Kasumi-1 (cell line): ENCODE results near the gene RPS6KB2.
A peak's percentile ranks its signal among the peaks of the same experiment; 100 is the strongest.
"Not testable (repeated sequence)": the region's sequence is repeated elsewhere in the genome, so short reads cannot be mapped to it uniquely, and the experiment has no call there.

Source experiments
- DNase-seq, 2 experiments: peaks; one replicate each; lab custom pipeline; 2025; lab: John Stamatoyannopoulos, UW

The RPS6KB2 gene

DNA sequence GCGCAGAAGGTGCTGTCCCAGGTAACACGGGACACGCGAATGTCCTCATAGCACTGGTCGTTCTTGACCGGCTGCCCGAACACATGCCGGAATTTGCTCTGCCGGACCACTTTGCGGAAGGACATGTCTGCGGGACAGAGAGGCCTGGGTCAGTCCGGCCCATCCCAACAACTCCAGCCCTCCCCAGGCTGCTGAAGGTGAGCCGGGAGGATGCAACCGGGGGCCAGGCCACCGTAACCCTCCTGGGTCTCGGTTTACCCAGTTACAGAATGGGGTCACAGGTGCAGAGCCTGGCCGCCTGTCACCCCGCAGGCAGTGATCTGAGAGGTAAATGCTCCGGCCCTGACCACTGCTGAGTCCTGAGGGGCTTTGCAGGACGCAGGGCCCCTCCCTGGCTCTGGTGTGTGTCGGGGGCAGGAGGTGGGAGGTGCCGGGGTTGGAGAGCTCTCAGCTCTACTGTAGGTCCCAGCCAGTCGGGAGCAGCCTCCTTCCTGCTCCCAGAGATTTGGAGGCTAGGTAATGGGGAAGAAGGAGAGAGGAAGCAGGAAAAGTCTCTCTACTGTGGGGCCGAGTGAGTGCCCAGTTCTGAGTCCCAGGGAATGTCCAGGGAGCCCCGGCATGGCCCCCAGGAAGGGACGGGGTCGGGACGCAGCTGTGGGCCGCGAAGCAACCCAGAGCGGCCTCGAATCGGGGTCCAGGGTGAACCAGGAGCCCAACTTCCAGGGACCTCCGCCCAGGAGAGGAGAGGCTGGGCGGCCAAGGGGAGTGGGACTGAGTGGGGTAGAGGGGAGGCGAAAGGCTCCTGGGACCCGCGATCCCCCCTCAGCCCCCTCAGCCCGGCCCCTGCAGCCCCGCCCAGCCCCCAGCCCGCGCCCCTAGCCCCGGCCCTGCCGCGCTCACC is 14.5 kb downstream of the RPS6KB2 start:
- DNase-seq: no peak

DNA sequence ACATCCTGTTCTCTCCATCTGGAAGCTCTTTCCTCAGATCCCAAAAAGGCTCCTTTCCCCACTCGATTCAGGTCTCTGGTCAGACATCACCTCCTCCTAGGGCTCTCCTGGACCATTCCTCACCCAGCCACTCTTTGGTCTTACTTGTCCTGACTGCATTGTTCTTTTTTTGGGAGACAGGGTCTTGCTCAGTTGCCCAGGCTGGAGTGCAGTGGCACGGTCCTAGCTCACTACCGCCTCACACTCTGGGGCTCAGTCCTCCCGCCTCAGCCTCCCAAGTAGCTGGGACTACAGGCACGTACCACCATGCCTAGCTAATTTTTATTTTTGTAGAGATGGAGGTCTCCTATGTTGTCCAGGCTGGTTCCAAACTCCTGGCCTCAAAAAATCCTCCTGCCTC is 17.2 kb downstream of the RPS6KB2 start:
- DNase-seq: no peak

DNA sequence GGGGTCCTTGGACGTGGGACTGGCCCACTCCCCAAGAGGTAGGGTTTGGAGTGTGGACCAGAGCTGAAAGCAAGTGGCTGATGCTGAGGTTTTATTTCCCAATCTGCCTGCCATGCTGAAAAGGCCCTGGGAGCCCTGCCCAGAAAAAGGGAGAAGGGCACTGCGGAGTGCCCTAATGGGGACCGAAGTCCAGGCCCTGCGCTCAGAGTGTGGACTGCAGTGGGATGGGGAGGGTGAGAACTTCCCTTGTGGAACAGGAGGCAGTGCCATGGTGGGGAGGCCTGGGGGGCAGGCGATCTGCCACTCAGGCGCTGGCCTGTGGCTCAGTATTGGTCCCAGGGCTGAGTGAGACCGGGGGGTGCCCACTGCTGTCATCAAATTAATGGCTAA is 19.9 kb downstream of the RPS6KB2 start:
- no peak for DNase-seq

DNA sequence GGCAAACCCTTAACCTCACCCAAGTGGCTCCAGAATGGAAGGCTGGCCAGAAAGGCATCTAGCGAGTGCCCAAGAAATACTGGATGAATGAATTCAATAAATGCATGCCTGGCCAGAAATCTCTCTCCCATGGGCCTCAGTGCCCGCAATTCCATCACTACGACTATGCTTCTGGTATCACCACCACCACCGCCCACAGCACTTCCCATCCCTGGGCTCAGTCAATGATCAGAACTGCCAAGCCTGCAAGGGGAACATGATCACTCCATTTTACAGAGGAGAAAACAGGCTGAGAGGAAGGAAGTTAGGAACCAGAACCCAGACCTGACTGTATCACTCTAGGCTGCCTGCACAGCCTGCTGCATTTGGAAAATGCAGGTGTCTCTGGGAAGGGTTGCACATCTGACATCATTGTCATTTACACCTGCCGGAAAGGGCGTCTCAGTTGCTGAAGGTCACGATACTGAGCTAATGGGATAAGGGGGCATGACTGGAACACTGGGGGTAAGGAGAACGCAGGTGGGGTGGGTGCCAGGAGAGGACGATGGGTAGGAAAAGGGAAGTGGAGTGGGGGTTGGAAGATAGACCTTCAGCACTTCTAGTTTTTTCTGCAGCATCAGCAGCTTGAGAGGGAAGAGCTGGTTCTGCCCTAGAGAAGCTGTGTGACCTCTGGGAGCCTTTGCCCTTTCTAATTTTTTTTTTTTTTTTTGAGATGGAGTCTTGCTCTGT is 21.0 kb downstream of the RPS6KB2 start:
- peak; percentile 31 to 38 for DNase-seq

DNA sequence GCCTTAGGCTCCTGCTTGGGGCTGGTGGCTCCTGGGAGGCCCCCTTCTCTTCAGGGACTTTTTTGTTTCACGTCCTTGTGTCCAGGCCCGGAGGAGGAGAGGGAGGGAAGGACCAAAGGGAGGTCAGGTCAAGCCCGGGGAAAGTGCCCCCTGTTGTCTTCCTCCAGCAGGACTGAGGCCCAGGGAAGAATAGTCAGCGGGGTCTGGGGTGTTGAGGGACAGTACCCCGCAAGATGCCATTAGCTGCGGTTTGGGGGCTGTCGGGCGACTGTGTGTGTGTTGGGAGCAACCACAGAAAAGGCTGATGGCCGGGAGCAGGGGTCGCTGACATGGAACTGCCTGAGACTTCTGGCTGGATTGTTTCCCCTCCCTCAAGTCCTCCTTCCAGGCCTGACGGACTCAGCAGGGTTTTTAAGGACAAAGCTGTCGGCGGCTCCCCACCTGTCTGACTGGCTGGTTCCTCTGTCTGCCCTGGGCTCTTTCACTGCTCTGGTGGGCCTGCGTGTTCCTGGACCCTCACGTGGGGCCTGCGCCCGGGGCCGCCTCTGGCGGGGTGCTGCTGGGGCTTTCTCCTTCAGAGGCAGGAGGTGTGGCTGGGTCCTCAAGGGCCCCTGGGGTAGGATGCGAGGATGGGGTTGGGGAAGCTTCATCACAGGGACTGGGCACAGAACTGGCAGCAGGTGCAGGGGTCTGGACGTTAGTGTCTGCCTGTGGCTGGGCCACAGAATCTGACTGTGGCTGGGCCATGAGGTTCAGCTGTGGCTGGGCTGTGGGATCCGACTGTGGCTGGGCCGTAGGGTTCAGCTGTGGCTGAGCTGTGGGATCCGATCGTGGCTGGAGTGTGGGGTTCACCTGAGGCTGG is 22.7 kb downstream of the RPS6KB2 start:
- DNase-seq: no peak

DNA sequence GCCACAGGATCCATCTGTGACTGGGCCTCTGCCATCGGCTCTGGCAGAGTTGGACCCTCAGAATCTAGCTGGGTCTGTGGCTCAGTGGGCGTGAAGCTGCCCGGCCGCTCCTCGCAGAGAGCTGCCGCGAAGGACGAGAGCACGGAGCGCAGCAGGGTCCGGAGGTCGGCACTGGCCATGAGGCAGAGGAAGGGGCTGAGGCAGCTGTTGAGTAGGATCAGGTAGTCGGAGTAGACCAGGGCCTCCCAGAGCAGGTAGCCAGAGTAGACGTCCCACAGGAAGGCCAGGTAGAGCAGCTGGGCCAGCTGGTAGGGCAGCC is 23.3 kb downstream of the RPS6KB2 start:
- DNase-seq: no peak

DNA sequence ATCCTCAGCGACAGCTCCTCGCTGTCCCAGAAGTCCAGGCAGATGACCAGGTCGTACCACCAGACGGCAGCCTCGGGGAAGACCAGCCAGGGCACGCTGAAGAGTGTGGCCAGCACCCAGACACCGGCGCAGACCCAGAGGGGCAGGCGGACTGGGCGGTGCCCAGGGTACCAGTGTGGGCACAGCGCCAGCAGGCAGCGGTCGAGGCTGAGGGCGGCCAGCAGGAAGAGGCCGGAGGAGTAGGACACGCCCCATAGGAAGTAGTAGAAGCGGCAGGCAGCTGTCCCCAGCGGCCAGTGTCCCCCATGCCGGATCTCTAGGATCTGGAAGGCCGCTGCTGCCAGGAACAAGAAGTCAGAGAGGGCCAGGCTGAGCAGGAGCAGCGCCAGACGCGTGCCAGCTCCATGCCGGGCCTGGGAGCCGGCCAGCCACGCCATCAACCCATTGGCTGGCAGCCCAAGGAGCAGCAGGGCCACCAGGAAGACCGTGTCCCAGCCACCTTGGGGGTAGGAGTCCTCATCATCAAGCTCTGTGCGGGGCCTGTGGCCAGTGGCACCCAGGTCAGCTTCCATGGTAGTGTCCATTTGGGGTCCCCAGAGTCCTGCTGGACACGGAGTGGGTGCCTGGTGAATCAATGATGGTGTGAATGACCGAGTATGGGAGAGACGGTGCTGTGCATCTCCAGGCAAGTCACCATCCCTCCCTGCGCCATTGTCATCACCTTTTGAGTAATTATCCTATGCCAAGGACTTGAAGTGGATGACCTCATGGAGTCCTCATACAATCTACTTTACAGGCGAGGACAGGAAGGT is 24.1 kb downstream of the RPS6KB2 start, which contains the start of gene GPR152:
GPR152 (minus strand) TSS at position 589 of the 812 bp plus-strand sequence; CDS start at position 584, 5 bp downstream.
- DNase-seq: no peak

DNA sequence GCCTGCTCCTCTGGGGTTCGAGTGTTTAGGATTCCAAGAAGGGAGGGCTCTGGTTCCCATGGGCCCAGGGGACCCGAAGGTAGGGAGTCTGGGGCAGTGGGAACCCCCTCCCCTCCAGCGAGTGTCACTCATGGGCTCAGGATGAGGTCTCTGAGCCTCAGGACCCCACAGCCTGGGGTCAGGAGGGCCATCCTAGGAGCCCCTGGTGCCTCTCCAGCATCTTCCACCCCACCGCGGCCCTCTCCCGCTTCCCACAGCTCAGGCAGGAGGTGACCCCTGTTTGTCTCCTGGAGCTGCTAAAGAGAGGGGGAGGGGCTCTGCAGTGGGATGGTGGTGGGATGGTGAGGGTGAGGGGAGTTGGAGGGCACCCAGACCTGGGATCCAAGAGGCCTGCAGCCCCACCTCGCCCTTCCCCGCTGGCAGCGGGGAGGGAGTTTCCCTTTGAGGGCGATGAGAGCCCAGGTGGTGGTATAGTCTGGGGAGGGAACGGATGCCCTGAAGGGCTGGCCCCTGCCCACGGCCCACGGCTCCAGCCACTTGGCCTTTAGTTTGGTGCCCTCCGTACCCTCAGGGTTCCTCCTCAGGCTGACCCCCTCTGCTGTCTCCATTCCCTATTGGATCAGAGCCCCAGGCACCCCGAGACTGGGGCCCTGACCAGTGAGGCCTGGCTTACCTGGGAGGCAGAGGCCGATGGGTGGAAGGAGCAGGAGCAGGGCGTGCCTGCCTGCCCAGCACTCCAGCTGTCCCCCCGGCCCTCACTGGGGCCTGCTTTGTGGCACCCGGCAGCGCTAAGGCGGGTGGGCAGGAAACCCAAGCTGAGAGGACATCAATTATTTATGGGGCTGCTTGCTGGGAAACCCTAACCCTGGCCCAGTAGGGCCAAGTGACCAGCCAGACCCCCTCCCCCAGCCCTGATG is 25.8 kb downstream of the RPS6KB2 start:
- no peak for DNase-seq

DNA sequence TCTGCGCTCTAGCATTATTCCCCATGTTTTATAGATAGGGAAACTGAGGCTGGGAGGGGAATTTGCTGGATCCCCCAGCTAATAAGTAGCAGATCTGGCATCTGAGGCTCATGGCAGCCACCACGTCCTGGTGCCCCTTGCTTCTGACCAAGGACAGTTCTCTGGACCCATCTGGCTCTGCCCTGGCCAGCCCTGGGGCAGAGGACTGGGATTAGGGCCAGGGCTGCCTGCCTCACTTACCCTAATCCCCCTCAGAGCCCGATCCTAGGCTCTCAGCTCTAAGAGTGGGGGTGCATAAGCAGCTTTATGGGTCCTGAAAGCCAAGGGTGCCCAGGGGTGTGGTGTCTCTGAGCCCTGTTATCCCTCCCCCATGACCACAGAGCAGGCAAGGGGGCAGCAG is 26.8 kb downstream of the RPS6KB2 start, which contains the start of gene CABP4:
CABP4 (plus strand) TSS at position 301 of the 400 bp plus-strand sequence; CDS start at position 371, 70 bp downstream.
- DNase-seq: no peak

DNA sequence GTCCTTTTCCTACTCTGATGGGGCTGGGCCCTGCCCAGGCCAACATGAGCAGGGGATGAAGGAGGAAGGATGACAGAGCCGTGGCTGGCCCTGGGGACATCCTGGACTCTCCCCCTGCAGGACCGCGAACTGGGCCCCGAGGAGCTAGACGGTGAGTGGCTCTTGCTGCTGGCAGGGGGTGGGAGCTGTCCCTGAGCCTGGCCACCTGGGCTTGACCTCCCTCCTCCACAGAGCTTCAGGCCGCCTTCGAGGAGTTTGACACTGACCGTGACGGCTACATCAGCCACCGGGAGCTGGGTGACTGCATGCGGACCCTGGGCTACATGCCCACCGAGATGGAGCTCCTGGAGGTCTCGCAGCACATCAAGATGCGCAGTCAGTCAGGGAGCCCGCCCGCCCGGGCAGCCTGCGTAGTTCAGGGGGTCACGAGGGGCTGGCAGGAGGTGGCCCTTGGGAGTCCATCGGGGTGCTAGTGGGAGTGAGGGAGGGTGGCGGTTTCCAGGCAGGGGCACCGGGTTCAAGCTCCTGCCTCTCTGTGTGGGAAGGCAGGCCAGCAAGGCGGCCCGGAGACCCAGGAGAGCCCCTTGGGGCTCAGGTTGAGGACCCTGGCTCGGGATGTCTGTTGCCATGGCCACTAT is 27.9 kb downstream of the RPS6KB2 start:
- no peak for DNase-seq

DNA sequence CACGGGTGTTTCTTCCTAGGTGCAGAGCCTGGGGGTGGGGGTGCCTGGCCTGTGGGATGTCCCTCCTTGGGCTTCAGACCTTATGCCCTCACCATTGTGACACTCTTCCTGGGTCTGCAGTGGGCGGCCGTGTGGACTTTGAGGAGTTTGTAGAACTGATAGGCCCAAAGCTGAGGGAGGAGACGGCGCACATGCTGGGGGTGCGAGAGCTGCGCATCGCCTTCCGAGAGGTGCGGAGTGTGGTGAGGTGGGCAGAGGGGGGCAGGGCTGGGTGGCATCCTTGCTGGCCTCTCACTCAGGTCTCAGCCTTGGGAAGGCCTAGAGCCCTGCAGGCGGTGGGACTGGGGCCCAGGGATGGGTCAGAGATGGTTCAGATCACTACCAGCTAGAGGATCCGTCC is 29.2 kb downstream of the RPS6KB2 start:
- no peak for DNase-seq

DNA sequence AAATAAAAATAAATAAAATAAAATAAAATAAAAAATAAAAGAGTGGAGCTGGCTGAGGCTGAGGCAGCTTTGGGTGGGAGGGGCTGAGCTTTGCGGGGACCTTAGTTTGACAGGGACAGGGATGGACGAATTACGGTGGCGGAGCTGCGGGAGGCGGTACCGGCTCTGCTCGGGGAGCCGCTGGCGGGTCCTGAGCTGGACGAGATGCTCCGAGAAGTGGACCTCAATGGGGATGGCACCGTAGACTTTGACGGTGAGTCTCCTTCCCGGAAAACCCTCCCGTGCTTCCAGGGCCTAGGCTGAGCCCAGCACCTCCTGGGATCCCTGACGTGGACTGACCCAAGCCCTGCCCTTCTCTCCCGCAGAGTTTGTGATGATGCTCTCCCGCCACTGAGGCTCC is 30.0 kb downstream of the RPS6KB2 start:
- DNase-seq: no peak

DNA sequence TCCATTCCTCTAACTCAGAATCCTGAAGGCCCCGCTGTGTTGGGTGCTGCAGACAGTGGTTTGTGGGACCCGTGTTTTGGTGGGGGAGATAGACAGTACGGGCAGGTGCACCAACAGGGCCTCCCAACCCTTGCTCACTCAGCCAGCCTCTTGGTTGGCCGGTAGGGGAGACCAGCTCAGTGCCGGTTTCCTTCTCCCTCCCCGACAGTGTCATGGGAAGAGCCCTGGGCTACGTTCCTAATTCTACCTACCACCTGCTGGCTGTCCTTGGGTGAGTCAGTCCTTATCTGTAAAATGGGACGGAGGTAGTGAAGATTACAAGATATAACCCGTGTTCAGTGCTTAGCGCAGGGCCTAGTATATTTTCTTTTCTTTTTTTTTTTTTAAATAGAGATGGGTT is 34.9 kb downstream of the RPS6KB2 start:
- DNase-seq: no peak

DNA sequence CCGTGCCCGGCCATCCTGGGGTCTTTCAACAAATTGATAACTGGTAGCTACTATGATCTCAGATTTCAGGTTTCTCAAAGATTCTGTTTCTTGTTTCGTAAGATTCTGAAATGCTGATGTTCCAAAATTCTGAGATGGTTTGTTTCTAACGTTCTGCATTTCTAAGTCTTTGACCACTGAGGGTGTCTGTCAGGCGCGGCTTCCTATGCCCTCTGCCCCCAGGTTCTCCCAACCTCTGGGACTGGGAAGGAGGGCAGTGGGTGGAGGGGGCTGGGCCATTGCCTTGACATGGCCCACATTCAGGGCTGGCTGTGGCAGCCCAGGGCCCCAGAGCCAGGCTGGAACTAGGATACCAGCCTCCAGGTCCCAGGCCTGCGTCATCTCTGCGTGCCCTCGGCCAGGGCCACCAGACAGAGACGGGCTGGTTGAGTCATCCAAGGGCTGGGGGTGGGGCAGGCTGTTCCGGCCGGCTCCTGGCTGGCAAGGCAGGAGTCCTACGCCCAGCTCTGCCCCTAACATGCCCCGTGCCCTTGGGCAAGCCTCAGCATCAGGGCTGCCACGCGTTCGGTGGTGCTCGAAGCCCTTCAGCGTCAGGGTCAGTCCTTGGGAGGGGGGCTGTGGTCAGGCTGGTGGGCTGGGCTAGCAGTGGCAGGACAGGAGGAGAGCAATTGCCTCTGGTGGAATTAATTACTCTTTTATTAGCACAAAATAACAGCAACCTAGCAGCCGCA is 35.6 kb downstream of the RPS6KB2 start:
- DNase-seq: no peak

DNA sequence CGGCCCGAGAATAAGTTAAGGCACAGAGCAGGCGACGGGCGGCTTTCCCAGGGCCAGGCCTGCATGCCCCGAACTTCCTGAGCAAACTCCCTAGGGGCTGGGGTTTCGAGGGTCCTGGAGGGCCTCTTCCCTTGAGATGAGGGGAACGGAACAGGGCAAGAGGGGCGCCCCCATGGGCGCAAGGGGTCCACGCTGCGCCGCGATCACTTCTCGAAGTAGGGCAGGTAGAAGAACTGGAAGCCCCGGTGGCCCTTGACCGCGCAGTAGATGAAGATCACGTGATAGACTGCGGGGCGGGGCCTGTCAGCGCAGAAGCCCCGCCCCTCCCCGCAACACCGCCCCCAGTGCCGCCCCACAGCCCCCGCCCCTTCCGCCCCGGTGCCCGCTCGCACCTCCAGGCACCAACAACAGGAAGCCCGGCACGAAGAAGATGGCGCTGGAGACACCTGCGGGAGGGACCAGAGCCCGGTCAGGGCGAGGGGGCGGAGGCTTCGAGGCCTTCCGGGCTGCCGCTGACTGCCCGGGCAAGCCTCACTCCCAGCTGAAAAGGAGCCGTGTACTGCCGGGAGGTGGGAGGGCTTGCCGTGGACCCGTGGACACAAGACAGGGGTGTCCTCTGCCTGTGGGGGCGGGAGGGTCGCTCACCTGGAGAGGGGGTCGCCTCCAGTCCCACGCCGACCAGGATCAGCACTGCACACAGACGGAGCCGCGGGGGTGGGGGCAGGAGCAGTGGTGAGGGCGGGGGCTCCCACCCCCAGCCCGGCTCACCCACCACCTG is 36.3 kb downstream of the RPS6KB2 start:
- DNase-seq: peak; percentile 82 to 86

DNA sequence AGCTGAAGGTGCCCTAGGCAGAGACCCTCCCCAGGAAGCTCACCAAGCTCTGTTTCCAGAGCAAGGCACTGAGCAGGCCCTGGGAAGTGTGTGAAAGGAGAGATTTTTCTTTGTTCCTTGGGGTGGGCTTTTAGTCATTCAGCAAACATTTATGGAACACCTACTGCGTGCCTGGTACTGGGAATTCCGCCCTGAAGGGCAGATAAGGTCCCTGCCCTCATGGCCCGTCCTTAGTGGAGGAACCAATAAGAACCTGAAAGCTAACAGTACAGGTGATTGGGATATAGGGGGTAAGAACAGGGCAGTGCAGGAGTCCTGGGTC is 36.9 kb downstream of the RPS6KB2 start:
- no peak for DNase-seq

DNA sequence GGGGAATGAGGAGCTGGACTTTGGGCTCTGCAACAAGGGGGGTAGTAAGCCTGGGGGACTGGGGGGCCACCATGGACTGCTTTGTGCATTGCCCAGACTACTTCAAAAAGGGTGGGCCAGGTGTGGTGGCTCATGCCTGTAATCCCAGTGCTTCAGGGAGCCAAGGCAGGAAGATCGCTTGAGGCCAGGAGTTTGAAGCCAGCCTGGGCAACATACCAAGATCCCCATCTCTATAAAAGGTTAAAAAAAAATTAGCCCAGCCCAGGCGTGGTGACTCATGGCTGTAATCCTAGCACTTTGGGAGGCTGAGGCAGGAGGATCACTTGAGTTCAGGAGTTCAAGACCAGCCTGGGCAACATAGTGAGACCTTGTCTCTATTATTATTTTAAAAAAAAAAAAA is 37.2 kb downstream of the RPS6KB2 start:
- not testable (repeated sequence) for DNase-seq

DNA sequence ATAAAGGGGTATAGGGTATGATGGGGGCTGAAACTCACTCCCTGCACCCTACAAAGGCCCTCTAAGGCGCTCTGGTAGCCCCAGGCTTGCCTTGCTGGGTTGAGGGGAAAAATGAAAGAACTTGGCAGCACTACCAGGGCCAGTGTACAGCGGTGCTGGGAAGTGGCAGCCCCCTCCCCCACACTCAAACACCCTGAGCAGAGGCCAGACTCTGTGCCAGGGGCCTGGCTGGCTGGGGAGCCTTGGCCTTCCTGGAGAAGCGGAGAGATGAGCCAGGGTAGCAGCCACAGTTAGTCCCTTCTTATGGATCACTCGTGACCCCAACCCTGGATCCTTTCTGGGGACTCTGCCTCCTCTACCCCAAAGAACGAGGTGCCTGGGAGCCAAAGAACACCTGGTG is 38.1 kb downstream of the RPS6KB2 start:
- DNase-seq: no peak
